A549 (cell line): Measurements from ENCODE around the gene JAKMIP1. TPM values are rescaled to one million over a fixed set of nuclear protein-coding genes. Genes with fewer than 3 reads are reported as not detected.

ENCODE experiments used
- ATAC-seq, 2 experiments: fragments of 200-7000 bp in 1 of 2; fragments of >200 bp in 1 of 2; cut with Nextera tagmentation in 1 of 2; cut with Tn5 transposase in 1 of 2; 3 replicates each; pipeline versions ENCODE4 v1.8.0 to v1.9.1; 2018 to 2020; ENCODE audit warnings: mild to moderate bottlenecking in 1 of 2, moderate library complexity in 1 of 2
- CTCF ChIA-PET: fragments of 300-600 bp; sonication (Branson Sonifier 250); formaldehyde crosslinking; extraction: SDS; loops from one replicate; lab custom pipeline; 2021; ENCODE audit warnings: antibody characterized with exemption, inconsistent platforms; lab: Yijun Ruan, JAX
- POLR2A ChIA-PET: fragments of 350-600 bp; formaldehyde crosslinking; extraction: SDS; loops from one replicate; lab custom pipeline; 2021; ENCODE audit warnings: antibody characterized with exemption, inconsistent platforms; lab: Yijun Ruan, JAX
- DNase-seq, 2 experiments: peaks; one replicate each; pipeline versions ENCODE4 v3.0.0 to v3.0.0-alpha.2; 2011 to 2016; ENCODE audit warnings: low read depth in 1 of 2, low spot score in 1 of 2
- FAIRE-seq: peaks from 2 replicates; lab custom pipeline; 2011; peaks lifted over from hg19 to GRCh38; lab: Jason Lieb, UNC
- H3K27ac ChIP-seq, 2 experiments: fragments of >200 bp; sonication (Bioruptor Twin); formaldehyde crosslinking; 3 replicates each; pipeline ENCODE4 v1.5.1; 2016 to 2017
- H3K4me1 ChIP-seq: fragments of >200 bp; sonication (Bioruptor Twin); formaldehyde crosslinking; 3 replicates; pipeline ENCODE4 v1.6.1; 2016
- H3K4me2 ChIP-seq: fragments of >200 bp; sonication (Bioruptor Twin); formaldehyde crosslinking; 3 replicates; pipeline ENCODE4 v1.6.1; 2016
- H3K4me3 ChIP-seq: fragments of >200 bp; sonication (Bioruptor Twin); formaldehyde crosslinking; 3 replicates; pipeline ENCODE4 v1.5.1; 2016
- H3K9me3 ChIP-seq: fragments of >200 bp; sonication (Bioruptor Twin); formaldehyde crosslinking; 3 replicates; pipeline ENCODE4 v1.6.1; 2016
- BHLHE40 ChIP-seq: IDR thresholded peaks from 2 replicates; pipeline ENCODE4 v1.6.1; 2012; ENCODE audit warnings: low read depth, low read length, inconsistent platforms
- CBX2 ChIP-seq: fragments of 200-600 bp; sonication (generic); IDR thresholded peaks from 2 replicates; pipeline ENCODE4 v1.6.1; 2016; ENCODE audit warnings: low read depth, mild to moderate bottlenecking, borderline replicate concordance
- HOXA7 ChIP-seq: fragments of 250-450 bp; sonication (Bioruptor Pico); IDR thresholded peaks from 2 replicates; pipeline ENCODE4 v1.5.0; 2020; ENCODE audit warnings: mild to moderate bottlenecking, moderate library complexity
- JUNB ChIP-seq: fragments of >200 bp; sonication (Bioruptor Twin); formaldehyde crosslinking; IDR thresholded peaks from 2 replicates; pipeline ENCODE4 v1.6.1; 2016
- KDM5A ChIP-seq: fragments of 200-600 bp; sonication (generic); IDR thresholded peaks from 2 replicates; pipeline ENCODE4 v1.6.1; 2016; ENCODE audit warnings: antibody characterized with exemption, mild to moderate bottlenecking
- NR3C1 ChIP-seq: fragments of >200 bp; sonication (Bioruptor Twin); formaldehyde crosslinking; IDR thresholded peaks from 3 replicates; pipeline ENCODE4 v1.6.1; 2017
- PHF8 ChIP-seq: fragments of 200-600 bp; sonication (generic); IDR thresholded peaks from 2 replicates; pipeline ENCODE4 v1.6.1; 2016; ENCODE audit warnings: low read depth, mild to moderate bottlenecking, antibody characterized with exemption, moderate library complexity, borderline replicate concordance
- RFX5 ChIP-seq: fragments of 450-650 bp; IDR thresholded peaks from 2 replicates; pipeline ENCODE4 v1.7.1; 2014; ENCODE audit warnings: antibody characterized with exemption, mild to moderate bottlenecking, moderate library complexity
- ZC3H11A ChIP-seq: fragments of 450-650 bp; IDR thresholded peaks from 2 replicates; pipeline ENCODE4 v1.6.1; 2014; ENCODE audit warnings: antibody characterized with exemption, mild to moderate bottlenecking
- ZSCAN20 ChIP-seq: fragments of 250-450 bp; sonication (Bioruptor Pico); IDR thresholded peaks from 2 replicates; pipeline ENCODE4 v1.8.0; 2022; ENCODE audit warnings: mild to moderate bottlenecking, moderate library complexity
- WGBS: methylation state at CpG from one replicate; pipeline ENCODE4 v1.1.6; 2017; ENCODE audit errors: missing lambda C conversion rate; 5-methylcytosine and 5-hydroxymethylcytosine counted together
- polyA plus RNA-seq, 4 experiments: library from polyadenylated mRNA; depleted of rRNA in 3 of 4; stranded (reverse); fragments of >200 nt; fragmentation: RNase III in 1 of 4; extraction: RNeasy Plus Mini Kit Qiagen cat#74134 plus additional on column Dnase treatment in 1 of 4; gene quantifications; 2 replicates in 3 of 4; 3 replicates in 1 of 4; pipeline ENCODE4 v1.2.3, GENCODE V29; 2011 to 2017
- TF ChIP-seq, protein P1 (sequence below): fragments of 250-450 bp; sonication (Bioruptor Pico); IDR thresholded peaks from 2 replicates; pipeline ENCODE4 v1.5.0; 2021; ENCODE audit warnings: mild to moderate bottlenecking, moderate library complexity, borderline replicate concordance
- TF ChIP-seq, protein P2 (sequence below): fragments of 200-600 bp; sonication (generic); IDR thresholded peaks from 2 replicates; pipeline ENCODE4 v1.6.1; 2016; ENCODE audit warnings: antibody characterized with exemption, mild to moderate bottlenecking, moderate library complexity
- TF ChIP-seq, protein P3 (sequence below): fragments of >200 bp; sonication (Bioruptor Twin); formaldehyde crosslinking; IDR thresholded peaks from 3 replicates; pipeline ENCODE4 v1.5.1; 2016

Gene JAKMIP1
- polyA plus RNA-seq, 2 of the 4 experiments (the other 2 are of a cell fraction): not detected

DNA sequence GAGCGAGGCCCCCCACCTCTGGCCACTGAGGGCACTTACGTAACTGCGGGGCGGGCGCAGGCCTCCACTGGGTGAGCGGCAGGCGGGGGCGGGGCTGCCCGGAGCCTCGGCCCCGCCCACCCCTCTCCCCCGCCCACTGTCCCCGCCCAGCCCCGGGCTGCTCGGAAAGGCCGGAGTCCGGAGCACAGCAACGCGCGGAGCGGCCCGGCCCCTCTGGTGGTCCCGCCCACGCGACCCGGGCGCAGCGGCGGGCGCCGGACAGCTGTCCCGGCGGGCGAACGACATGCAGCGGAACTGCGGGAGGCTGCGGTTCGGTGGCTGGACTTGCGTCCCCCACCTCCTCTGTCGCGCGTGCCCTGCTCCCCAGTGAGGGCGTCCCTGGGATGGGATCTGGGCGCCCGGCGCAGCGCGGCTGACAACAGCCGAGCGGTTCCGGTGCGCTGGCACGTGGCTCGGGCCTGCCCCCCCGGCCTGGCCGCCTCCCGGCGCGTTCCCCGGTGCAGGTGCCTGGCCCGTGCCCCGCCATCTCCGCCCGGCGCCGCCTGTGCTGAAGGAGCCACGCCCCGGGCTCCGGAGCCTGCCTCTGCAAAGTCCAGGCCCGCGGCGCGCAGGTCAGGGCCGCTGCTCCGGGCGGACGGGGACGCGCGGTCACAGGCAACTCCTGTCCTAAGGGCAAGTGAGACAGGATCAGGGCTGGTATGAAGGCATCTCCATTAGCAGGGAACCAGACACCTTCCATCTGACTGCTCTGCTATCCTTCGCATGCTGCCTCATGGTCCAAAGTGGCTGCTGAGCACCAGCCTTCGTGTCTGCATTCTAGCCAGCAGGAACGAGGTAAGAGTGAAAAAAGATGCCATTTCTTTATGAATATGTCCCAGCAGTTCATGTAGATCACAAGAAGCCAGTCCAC lies 21.8 kb upstream of the JAKMIP1 start:
- no peak for TF ChIP-seq RFX5
- no peak for TF ChIP-seq KDM5A
- TF ChIP-seq, protein P1, sequence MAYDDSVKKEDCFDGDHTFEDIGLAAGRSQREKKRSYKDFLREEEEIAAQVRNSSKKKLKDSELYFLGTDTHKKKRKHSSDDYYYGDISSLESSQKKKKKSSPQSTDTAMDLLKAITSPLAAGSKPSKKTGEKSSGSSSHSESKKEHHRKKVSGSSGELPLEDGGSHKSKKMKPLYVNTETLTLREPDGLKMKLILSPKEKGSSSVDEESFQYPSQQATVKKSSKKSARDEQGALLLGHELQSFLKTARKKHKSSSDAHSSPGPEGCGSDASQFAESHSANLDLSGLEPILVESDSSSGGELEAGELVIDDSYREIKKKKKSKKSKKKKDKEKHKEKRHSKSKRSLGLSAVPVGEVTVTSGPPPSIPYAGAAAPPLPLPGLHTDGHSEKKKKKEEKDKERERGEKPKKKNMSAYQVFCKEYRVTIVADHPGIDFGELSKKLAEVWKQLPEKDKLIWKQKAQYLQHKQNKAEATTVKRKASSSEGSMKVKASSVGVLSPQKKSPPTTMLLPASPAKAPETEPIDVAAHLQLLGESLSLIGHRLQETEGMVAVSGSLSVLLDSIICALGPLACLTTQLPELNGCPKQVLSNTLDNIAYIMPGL (CRISPR knock-in tag): no peak
- TF ChIP-seq CBX2: no peak
- TF ChIP-seq, protein P2, sequence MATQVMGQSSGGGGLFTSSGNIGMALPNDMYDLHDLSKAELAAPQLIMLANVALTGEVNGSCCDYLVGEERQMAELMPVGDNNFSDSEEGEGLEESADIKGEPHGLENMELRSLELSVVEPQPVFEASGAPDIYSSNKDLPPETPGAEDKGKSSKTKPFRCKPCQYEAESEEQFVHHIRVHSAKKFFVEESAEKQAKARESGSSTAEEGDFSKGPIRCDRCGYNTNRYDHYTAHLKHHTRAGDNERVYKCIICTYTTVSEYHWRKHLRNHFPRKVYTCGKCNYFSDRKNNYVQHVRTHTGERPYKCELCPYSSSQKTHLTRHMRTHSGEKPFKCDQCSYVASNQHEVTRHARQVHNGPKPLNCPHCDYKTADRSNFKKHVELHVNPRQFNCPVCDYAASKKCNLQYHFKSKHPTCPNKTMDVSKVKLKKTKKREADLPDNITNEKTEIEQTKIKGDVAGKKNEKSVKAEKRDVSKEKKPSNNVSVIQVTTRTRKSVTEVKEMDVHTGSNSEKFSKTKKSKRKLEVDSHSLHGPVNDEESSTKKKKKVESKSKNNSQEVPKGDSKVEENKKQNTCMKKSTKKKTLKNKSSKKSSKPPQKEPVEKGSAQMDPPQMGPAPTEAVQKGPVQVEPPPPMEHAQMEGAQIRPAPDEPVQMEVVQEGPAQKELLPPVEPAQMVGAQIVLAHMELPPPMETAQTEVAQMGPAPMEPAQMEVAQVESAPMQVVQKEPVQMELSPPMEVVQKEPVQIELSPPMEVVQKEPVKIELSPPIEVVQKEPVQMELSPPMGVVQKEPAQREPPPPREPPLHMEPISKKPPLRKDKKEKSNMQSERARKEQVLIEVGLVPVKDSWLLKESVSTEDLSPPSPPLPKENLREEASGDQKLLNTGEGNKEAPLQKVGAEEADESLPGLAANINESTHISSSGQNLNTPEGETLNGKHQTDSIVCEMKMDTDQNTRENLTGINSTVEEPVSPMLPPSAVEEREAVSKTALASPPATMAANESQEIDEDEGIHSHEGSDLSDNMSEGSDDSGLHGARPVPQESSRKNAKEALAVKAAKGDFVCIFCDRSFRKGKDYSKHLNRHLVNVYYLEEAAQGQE: no peak
- no peak for TF ChIP-seq HOXA7
- TF ChIP-seq ZSCAN20 (CRISPR knock-in tag): no peak
- no peak overlapping the region for H3K4me3 ChIP-seq
- no peak overlapping the region for H3K4me2 ChIP-seq
- ChIA-PET CTCF (interaction anchor here (1.2 kb wide), 1 partner anchor 324 kb away, joined by 4 read pairs; no protein-coding TSS in a partner anchor), POLR2A (no interaction called here)
- FAIRE-seq (no peak), DNase-seq (no peak), ATAC-seq (no peak)
- WGBS: 85% methylated on average over 15 of the region's 84 CpGs
- no peak overlapping the region for H3K27ac ChIP-seq
- H3K9me3 ChIP-seq: no peaks in the 10 kb centered on the region
- no peaks in the 10 kb centered on the region for H3K4me1 ChIP-seq

DNA sequence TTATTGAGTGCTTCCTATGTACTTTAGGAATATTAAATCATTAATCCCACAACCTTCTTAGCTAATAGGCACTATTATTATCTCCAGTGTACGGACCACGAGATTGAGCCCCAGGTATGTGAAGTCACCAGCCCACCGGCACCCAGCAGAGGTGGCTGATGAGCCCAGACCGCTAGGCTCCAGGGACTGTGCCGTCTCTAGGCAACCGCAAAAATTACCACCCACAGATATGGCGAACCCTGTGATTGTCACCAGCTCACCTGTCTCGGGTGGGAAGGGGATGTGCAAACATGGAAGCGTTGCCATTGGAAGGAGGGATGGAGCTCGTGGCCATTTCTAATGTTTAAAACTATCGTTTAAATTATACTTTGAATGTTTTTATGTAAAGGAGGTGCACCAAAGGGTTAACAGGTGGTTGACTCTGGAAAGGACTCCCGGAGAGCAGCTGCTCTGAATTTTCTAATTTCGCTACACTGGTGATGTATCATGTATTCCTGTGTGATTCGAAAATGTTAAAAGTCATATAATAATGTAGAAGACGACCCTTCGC lies 21.0 kb upstream of the JAKMIP1 start:
- ChIA-PET POLR2A (no interaction called here), CTCF (interaction anchor here (1.2 kb wide), 1 partner anchor 325 kb away, joined by 4 read pairs; no protein-coding TSS in a partner anchor)
- ATAC-seq (no peak), DNase-seq (no peak), FAIRE-seq (no peak)
- no peak overlapping the region for H3K27ac ChIP-seq
- no peaks in the 10 kb centered on the region for H3K9me3 ChIP-seq
- WGBS: 35% methylated on average over 13 of the region's 16 CpGs
- H3K4me2 ChIP-seq: no peak overlapping the region
- no peaks in the 10 kb centered on the region for H3K4me1 ChIP-seq
- no peak for TF ChIP-seq NR3C1
- TF ChIP-seq PHF8: no peak
- TF ChIP-seq, protein P3, sequence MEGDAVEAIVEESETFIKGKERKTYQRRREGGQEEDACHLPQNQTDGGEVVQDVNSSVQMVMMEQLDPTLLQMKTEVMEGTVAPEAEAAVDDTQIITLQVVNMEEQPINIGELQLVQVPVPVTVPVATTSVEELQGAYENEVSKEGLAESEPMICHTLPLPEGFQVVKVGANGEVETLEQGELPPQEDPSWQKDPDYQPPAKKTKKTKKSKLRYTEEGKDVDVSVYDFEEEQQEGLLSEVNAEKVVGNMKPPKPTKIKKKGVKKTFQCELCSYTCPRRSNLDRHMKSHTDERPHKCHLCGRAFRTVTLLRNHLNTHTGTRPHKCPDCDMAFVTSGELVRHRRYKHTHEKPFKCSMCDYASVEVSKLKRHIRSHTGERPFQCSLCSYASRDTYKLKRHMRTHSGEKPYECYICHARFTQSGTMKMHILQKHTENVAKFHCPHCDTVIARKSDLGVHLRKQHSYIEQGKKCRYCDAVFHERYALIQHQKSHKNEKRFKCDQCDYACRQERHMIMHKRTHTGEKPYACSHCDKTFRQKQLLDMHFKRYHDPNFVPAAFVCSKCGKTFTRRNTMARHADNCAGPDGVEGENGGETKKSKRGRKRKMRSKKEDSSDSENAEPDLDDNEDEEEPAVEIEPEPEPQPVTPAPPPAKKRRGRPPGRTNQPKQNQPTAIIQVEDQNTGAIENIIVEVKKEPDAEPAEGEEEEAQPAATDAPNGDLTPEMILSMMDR: no peak
- no peak for TF ChIP-seq JUNB
- H3K4me3 ChIP-seq: no peak overlapping the region

DNA sequence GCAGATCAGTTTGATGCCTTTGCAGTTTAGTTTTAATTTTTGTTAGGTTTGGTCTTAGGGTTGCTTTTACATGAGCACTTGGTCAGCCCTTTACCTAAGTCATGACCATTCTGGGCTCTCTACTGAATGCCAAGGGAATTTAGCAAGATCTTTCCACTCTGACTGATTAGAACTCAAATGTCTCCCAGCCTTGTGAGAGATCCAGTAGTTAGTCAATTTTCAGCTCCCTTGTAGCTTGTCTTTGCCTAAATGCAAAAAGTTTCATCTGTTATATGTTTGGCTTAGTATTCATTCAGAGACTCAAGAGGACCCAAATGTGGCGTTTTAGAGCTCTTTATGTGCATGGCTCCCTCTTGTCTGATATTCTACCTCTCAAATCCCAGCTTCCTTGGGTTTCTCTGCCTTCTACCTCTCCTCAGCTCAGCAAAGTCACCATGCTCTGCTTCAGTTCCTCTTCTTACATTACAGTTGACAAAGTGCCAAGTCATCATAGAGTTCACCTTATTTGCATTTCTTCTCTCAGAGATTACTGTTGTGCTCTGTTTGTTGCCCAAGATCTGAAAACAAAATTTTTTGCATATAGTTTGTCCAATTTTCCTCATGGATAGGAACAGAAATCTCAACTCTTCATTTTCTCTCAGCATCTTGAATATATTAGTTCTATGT lies 17.5 kb upstream of the JAKMIP1 start:
- no peaks in the 10 kb centered on the region for H3K4me1 ChIP-seq
- CTCF ChIA-PET: no interaction called here
- no peak for ATAC-seq
- FAIRE-seq: no peak
- H3K4me3 ChIP-seq: no peak overlapping the region
- 0% methylated on average over 1 of the region's 1 CpG for WGBS
- POLR2A ChIA-PET: no interaction called here
- no peak for DNase-seq
- H3K9me3 ChIP-seq: 0 out of 3 replicates have a peak, but pooled peaks cover 2% of the 10 kb centered on the region
- H3K4me2 ChIP-seq: no peak overlapping the region
- TF ChIP-seq BHLHE40 (no peak), ZC3H11A (no peak)
- no peak overlapping the region for H3K27ac ChIP-seq
